Measurements from ENCODE around the gene PGC.
A peak's percentile ranks its signal among the peaks of the same experiment; 100 is the strongest.

PGC gene

GRCh38 chr6:41778895-41779294 is 31.7 kb upstream of the PGC start:
- TF ChIP-seq MAX (IDR thresholded peaks at IDR 0.05; ENCODE audit: low read depth, low read length) (no peak), POLR2A (IDR thresholded peaks at IDR 0.05; ENCODE audit: extremely low read depth, insufficient read length) (no peak), CTCF (IDR thresholded peaks at IDR 0.05; ENCODE audit: low read depth, low read length) (no peak), MYC (IDR thresholded peaks at IDR 0.05; ENCODE audit: low read depth, low read length) (no peak)
- DNase-seq (ENCODE audit: low read depth): no peak

DNA sequence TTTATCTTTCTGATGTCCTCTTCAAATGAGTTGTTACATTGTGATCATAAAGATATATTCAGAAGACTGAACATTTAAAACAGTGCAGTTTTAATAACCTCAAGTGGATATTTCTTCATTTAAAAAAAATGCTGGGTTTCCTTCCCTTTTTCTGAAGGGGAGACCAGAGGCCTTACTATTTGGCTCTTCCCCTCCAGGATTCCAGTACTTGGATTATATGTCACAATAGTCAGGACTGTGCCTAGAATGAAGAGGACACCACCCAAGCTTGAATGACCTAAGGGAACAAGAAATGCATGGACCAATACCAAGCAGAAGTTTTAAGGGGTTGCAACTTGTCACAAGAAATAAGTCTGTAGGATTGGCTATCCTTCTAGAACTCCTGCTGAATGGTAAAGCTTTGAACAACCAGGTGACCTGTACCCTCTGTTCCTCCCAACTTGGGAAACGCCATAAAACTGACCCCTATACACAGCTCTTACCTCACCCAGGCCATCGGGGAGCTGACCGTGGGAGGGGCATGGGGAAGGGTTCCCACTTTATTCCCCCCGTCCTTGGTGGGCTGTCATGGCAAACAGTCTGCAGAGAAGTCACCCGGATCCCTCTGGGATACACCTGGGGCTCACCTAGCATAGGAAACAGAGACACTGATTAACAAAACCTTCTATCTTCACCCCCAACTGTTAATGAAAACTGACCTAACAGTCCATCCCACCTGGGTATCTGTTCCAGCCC is 30.5 kb upstream of the PGC start:
- H3K4me3 ChIP-seq (ENCODE audit: low read depth, low read length): no peak overlapping the region
- TF ChIP-seq MAX (IDR thresholded peaks at IDR 0.05; ENCODE audit: low read depth, low read length) (no peak), POLR2A (IDR thresholded peaks at IDR 0.05; ENCODE audit: extremely low read depth, insufficient read length) (no peak), MYC (IDR thresholded peaks at IDR 0.05; ENCODE audit: low read depth, low read length) (no peak), CTCF (IDR thresholded peaks at IDR 0.05; ENCODE audit: low read depth, low read length) (no peak)
- DNase-seq (ENCODE audit: low read depth): no peak

More at GRCh38 chr6:41778895-41779294, 31.7 kb upstream of the PGC start:
- peak overlapping the region; percentile 73 for H3K4me3 ChIP-seq (ENCODE audit: low read depth, low read length)

GRCh38 chr6:41775293-41775882 is 28.2 kb upstream of the PGC start:
- TF ChIP-seq MYC (IDR thresholded peaks at IDR 0.05; ENCODE audit: low read depth, low read length): no peak
- no peak for TF ChIP-seq CTCF (IDR thresholded peaks at IDR 0.05; ENCODE audit: low read depth, low read length)
- TF ChIP-seq MAX (IDR thresholded peaks at IDR 0.05; ENCODE audit: low read depth, low read length): no peak
- TF ChIP-seq POLR2A (IDR thresholded peaks at IDR 0.05; ENCODE audit: extremely low read depth, insufficient read length): no peak
- H3K4me3 ChIP-seq (ENCODE audit: low read depth, low read length): no peak overlapping the region
- DNase-seq (ENCODE audit: low read depth): no peak

GRCh38 chr6:41774841-41775240 is 27.6 kb upstream of the PGC start:
- no peak for TF ChIP-seq CTCF (IDR thresholded peaks at IDR 0.05; ENCODE audit: low read depth, low read length)
- TF ChIP-seq POLR2A (IDR thresholded peaks at IDR 0.05; ENCODE audit: extremely low read depth, insufficient read length): no peak
- no peak overlapping the region for H3K4me3 ChIP-seq (ENCODE audit: low read depth, low read length)
- no peak for DNase-seq (ENCODE audit: low read depth)

DNA sequence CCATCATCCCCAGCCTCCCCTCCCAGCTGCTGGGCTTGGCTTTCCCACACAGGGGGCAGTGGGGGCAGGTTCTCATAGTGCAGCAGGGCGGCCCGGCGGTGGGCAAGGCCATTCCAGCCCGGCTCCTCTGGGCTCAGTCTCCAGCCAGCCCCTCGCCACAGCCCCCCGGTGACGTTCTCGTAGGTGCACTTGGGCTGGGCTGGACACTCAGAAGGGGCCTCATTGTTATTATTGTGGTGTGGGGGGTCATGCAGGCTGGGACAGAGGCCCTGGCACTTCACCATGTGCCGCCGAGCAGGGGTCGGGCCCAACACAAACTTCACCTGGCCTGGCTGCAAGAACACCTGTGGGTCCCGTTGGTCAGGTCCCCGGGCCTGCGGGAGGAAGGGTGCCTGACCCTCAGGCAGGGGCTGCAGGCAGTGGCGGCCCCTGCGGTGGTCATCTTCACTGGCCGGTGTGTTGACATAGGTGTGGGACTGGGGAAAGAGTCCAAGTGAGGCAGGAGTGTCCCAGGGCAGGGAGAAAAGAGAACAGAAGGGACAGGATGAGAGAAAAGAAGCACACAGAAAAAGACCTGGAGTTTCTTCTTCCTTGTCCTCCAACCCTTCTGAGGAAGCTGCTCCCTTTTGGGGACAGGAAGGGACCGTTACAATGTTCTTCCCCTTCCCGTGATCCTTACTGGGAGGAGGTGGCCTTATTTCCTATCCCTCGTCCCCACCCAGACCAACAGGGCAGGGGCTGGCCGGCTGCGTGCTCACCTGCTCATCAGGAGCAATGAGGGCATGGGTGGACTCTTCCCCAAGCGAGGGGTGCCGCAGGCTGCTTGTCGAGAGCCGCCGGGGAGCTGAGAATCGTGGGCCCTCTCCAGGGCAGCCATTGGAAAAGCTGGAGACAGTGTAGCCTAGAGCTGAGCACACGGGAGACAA is 24.1 kb upstream of the PGC start:
- H3K4me3 ChIP-seq (ENCODE audit: low read depth, low read length): no peak overlapping the region
- DNase-seq (ENCODE audit: low read depth): no peak
- no peak for TF ChIP-seq CTCF (IDR thresholded peaks at IDR 0.05; ENCODE audit: low read depth, low read length)
- TF ChIP-seq MAX (IDR thresholded peaks at IDR 0.05; ENCODE audit: low read depth, low read length): no peak
- no peak for TF ChIP-seq POLR2A (IDR thresholded peaks at IDR 0.05; ENCODE audit: extremely low read depth, insufficient read length)
- TF ChIP-seq MYC (IDR thresholded peaks at IDR 0.05; ENCODE audit: low read depth, low read length): no peak
